D721Med (cell line): ENCODE results near the gene RNF144A.
A peak's percentile ranks its signal among the peaks of the same experiment; 100 is the strongest.

Experiments used
- DNase-seq: peaks from one replicate; pipeline ENCODE4 v3.0.0; 2011; ENCODE audit warnings: low spot score; ENCODE audit not compliant: insufficient read length
- FAIRE-seq: peaks from 2 replicates; lab custom pipeline; 2011; peaks lifted over from hg19 to GRCh38; lab: Jason Lieb, UNC
- CTCF ChIP-seq: IDR thresholded peaks from 2 replicates; pipeline ENCODE4 v1.5.1; 2012; ENCODE audit warnings: mild to moderate bottlenecking, control low read depth; ENCODE audit not compliant: insufficient read depth; ENCODE audit errors: missing control alignments

RNF144A gene

GRCh38 chr2:7083580-7084509, 166.6 kb downstream of the RNF144A start:
- FAIRE-seq, result no peak
- TF ChIP-seq CTCF, result peak; percentile 50
- no peak for DNase-seq

DNA sequence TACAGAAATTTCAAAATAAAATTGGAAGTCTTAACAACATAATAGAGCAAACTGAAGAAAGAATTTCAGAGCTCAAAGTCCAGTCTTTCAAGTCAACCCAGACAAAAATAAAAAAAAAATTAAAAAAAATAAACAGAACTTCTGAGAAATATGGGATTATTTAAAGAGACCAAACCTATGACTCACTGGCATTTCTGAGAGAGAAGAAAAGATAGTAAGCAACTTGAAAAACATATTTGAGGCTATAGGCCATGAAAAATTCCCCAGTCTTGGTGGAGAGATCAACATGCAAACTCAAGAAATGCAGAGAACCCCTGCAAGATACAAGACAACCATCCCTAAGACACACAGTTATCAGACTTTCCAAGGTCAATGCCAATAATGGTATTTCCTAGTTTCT, 167.4 kb downstream of the RNF144A start:
- TF ChIP-seq CTCF, result no peak
- FAIRE-seq (no peak), DNase-seq (no peak)

DNA sequence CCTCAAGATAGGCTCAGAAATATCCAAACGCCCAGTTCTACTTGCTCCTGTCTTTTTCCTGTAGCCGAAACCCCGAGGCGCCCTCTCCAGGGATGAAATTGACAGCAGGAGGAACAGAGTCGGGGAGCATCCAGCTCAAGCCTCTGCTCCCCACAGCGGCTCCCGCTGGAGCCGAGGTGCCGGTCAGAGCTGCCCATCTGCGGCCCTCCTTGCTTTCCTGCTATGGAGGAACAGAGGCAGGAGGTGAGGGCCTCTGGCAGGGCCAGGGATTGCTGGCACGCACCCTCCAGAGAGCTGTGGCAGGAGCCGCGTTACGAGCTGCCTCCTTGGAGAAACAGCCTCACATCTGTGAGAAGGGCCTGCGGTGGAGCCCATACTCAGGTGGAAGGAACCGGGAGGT, 172.1 kb downstream of the RNF144A start:
- DNase-seq (no peak), FAIRE-seq (no peak)
- no peak for TF ChIP-seq CTCF

DNA sequence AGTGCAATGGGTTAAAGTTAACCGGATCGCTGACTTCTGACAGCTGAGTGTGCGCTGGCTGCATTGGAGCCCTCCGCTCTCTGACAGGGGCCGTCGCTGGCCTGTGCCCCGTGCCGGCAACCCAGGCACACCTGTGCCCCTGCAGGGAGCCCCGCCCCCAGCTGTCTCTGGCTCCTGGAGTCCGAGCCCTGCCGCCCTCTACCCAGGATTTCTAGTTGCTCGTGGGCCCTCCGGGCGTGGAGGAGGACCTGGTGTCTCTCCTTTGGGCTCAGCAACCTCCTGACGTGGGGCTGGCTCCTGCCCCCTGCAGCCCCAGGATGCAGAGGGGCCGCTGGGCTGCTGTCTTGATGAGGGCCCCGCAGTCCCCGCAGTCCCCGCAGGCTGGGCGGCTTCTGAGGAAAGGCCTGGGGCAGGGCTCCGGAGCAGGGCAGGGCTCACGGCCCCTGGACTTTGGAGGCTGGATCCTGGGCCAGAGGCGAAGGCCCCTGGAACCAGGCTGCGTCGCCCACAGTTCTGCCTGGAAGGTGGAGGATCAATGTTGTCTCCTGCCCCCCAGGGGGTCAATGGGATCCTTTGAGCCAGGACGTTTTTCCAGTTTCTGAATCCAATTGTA, 172.8 kb downstream of the RNF144A start:
- FAIRE-seq, result no peak
- no peak for DNase-seq
- TF ChIP-seq CTCF, result no peak

DNA sequence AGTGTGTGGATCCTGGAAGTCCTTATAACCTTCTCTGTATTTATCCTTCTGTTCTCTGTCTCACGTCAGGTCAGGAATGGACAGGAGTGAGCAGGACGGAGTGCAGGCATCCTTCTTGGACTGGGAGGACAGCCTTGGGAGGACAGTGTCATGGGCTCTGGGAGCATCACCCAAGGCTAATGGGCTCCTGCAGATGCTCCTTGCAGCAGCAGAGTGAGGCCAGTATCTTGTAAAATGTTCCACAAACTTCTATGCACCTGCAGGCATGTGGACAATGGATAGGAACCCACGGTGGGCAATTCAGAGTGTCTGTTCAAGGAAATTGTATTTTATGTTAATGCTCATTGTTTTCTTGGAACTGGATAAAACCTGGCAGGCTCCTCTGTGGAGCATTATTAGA, 176.2 kb downstream of the RNF144A start:
- FAIRE-seq (no peak), DNase-seq (no peak)
- TF ChIP-seq CTCF, result no peak
